Central memory CD8-positive, alpha-beta T cell (primary cell): Measurements from ENCODE around the gene UBB.
A peak's percentile ranks its signal among the peaks of the same experiment; 100 is the strongest.

ENCODE experiments used
- ATAC-seq: fragments of 150-1000 bp; cut with Tn5 transposase; replicated peaks from 2 replicates; pipeline ENCODE4 v1.10.0; 2022; ENCODE audit warnings: mild to moderate bottlenecking, moderate FRiP score, moderate number of reproducible peaks; ENCODE audit not compliant: poor library complexity, severe bottlenecking; ENCODE audit errors: extremely low read depth
- DNase-seq, 2 donors: peaks; one replicate each; pipeline ENCODE4 v3.0.0; 2021; ENCODE audit warnings: low spot score in 2 of 2
- H3K27ac Mint-ChIP-seq: one replicate; pipeline ENCODE4 v1.8.0; 2022; ENCODE audit warnings: low read depth, mild to moderate bottlenecking, moderate library complexity, mixed read lengths
- H3K27me3 Mint-ChIP-seq: one replicate; pipeline ENCODE4 v1.8.0; 2022; ENCODE audit warnings: mixed read lengths
- H3K36me3 Mint-ChIP-seq: one replicate; pipeline ENCODE4 v1.8.0; 2022; ENCODE audit warnings: mild to moderate bottlenecking, moderate library complexity, mixed read lengths; ENCODE audit not compliant: insufficient read depth
- H3K4me1 Mint-ChIP-seq: one replicate; pipeline ENCODE4 v1.8.0; 2022; ENCODE audit warnings: mixed read lengths
- H3K4me3 Mint-ChIP-seq: one replicate; pipeline ENCODE4 v1.8.0; 2022; ENCODE audit warnings: mild to moderate bottlenecking, moderate library complexity, mixed read lengths
- H3K9me3 Mint-ChIP-seq: one replicate; pipeline ENCODE4 v1.8.0; 2022; ENCODE audit warnings: mixed read lengths

The UBB gene

DNA sequence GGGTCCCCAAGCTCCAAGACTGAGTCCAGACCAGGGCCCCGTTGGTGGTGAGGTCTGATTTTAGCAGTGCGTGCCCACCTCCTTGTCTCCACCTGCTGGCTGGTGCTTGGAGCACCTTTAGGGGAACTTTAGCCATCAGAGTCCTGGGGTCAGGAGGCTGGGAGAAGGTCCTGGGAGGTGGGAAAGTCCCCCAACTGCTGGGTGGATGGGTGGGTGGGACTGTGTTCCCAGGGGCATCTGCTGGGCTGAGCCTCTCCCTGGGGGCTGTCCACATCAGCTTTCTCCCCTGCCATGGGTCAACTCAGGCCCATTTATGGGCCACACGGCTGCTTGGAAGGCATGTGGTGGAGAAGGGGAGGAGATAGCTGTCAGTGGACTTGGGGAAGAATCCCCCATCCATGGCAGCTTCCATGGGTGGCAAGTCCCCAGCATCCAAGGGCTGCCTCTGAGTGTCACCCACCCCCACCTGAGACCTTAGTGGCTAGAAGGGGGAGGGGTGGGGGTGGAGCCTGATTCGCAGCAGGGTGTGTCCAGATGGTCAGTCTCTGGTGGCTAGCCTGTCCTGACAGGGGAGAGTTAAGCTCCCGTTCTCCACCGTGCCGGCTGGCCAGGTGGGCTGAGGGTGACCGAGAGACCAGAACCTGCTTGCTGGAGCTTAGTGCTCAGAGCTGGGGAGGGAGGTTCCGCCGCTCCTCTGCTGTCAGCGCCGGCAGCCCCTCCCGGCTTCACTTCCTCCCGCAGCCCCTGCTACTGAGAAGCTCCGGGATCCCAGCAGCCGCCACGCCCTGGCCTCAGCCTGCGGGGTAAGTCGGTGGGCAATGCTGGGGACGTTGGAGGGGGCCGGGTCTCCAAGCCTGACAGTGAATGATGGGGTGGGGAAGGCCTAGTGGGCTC, 34.4 kb downstream of the UBB start, which contains the start of gene TRPV2:
TSS of gene TRPV2 (plus strand) at position 541 of the 894 bp plus-strand sequence. CDS start 2,098 bp downstream, outside the sequence.
- DNase-seq (peak in 1 of 2 donors; percentile 30), ATAC-seq (peak; percentile 52)
- Mint-ChIP-seq H3K4me3 (peak within 1 kb of the TSS; percentile 96), H3K27ac (peak within 1 kb of the TSS; percentile 97), H3K9me3 (no peaks in the 10 kb centered on the region), H3K36me3 (peaks cover 39% of the 10 kb centered on the region), H3K4me1 (peaks cover 51% of the 10 kb centered on the region), H3K27me3 (no peaks in the 10 kb centered on the region)

DNA sequence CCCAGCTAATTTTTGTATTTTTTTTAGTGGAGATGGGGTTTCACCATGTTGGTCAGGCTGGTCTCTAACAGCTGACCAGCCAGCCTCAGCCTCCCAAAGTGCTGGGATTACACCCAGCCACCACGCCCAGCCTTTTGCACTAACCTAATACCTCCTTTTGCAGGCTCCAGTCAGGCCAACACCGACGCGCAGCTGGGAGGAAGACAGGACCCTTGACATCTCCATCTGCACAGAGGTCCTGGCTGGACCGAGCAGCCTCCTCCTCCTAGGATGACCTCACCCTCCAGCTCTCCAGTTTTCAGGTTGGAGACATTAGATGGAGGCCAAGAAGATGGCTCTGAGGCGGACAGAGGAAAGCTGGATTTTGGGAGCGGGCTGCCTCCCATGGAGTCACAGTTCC, 36.5 kb downstream of the UBB start:
- H3K36me3 Mint-ChIP-seq: peaks cover 56% of the 10 kb centered on the region
- H3K27me3 Mint-ChIP-seq: no peaks in the 10 kb centered on the region
- H3K27ac Mint-ChIP-seq: peak overlapping the region; percentile 97
- peak overlapping the region; percentile 96 for H3K4me3 Mint-ChIP-seq
- H3K9me3 Mint-ChIP-seq: no peaks in the 10 kb centered on the region
- ATAC-seq (no peak), DNase-seq (no peak)
- H3K4me1 Mint-ChIP-seq: peaks cover 59% of the 10 kb centered on the region

GRCh38 chr17:16417896-16418684, 37.2 kb downstream of the UBB start:
- DNase-seq (no peak), ATAC-seq (no peak)
- Mint-ChIP-seq H3K36me3 (peaks cover 59% of the 10 kb centered on the region), H3K27me3 (no peaks in the 10 kb centered on the region), H3K27ac (peak overlapping the region; percentile 80), H3K9me3 (no peaks in the 10 kb centered on the region), H3K4me1 (peaks cover 59% of the 10 kb centered on the region), H3K4me3 (peak overlapping the region; percentile 96)

GRCh38 chr17:16418685-16419068, 37.8 kb downstream of the UBB start:
- DNase-seq (no peak), ATAC-seq (no peak)
- Mint-ChIP-seq H3K27me3 (no peaks in the 10 kb centered on the region), H3K27ac (peak overlapping the region; percentile 80), H3K9me3 (no peaks in the 10 kb centered on the region), H3K36me3 (peaks cover 63% of the 10 kb centered on the region), H3K4me3 (peak overlapping the region; percentile 96), H3K4me1 (peaks cover 59% of the 10 kb centered on the region)

- peaks cover 55% of the 10 kb centered on the region for H3K4me1 Mint-ChIP-seq
- ATAC-seq (no peak), DNase-seq (no peak)
- peaks cover 68% of the 10 kb centered on the region for H3K36me3 Mint-ChIP-seq
- H3K9me3 Mint-ChIP-seq: no peaks in the 10 kb centered on the region
- H3K27me3 Mint-ChIP-seq: no peaks in the 10 kb centered on the region
- peak overlapping the region; percentile 96 for H3K4me3 Mint-ChIP-seq
- H3K27ac Mint-ChIP-seq: peak overlapping the region; percentile 80
These were observed 38.4 kb downstream of the UBB start for GRCh38 chr17:16419074-16419928.

DNA sequence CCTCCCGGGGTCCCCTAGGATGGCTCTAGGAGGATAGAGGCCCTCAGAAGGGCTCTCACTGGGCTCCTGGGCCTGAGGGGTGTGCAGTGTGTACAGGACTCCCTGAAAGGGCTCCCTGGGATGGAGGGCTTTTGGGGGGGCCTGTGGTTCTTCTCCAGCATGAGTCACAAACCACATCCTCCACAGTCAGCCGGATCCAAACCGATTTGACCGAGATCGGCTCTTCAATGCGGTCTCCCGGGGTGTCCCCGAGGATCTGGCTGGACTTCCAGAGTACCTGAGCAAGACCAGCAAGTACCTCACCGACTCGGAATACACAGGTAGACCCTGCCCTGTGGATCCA, 39.0 kb downstream of the UBB start:
- H3K27ac Mint-ChIP-seq: peak overlapping the region; percentile 89
- no peaks in the 10 kb centered on the region for H3K9me3 Mint-ChIP-seq
- ATAC-seq (no peak), DNase-seq (no peak)
- H3K4me3 Mint-ChIP-seq: peak overlapping the region; percentile 96
- H3K27me3 Mint-ChIP-seq: no peaks in the 10 kb centered on the region
- H3K36me3 Mint-ChIP-seq: peaks cover 71% of the 10 kb centered on the region
- H3K4me1 Mint-ChIP-seq: peaks cover 49% of the 10 kb centered on the region

GRCh38 chr17:16422416-16422815, 41.5 kb downstream of the UBB start:
- no peaks in the 10 kb centered on the region for H3K9me3 Mint-ChIP-seq
- ATAC-seq (no peak), DNase-seq (no peak)
- no peaks in the 10 kb centered on the region for H3K27me3 Mint-ChIP-seq
- peaks cover 67% of the 10 kb centered on the region for H3K36me3 Mint-ChIP-seq
- H3K4me3 Mint-ChIP-seq: no peak overlapping the region
- H3K4me1 Mint-ChIP-seq: peaks cover 37% of the 10 kb centered on the region
- no peak overlapping the region for H3K27ac Mint-ChIP-seq

GRCh38 chr17:16423226-16423872, 42.5 kb downstream of the UBB start:
- no peaks in the 10 kb centered on the region for H3K27me3 Mint-ChIP-seq
- no peak overlapping the region for H3K27ac Mint-ChIP-seq
- peaks cover 60% of the 10 kb centered on the region for H3K36me3 Mint-ChIP-seq
- peaks cover 31% of the 10 kb centered on the region for H3K4me1 Mint-ChIP-seq
- no peaks in the 10 kb centered on the region for H3K9me3 Mint-ChIP-seq
- DNase-seq: no peak
- H3K4me3 Mint-ChIP-seq: no peak overlapping the region
- ATAC-seq: no peak

DNA sequence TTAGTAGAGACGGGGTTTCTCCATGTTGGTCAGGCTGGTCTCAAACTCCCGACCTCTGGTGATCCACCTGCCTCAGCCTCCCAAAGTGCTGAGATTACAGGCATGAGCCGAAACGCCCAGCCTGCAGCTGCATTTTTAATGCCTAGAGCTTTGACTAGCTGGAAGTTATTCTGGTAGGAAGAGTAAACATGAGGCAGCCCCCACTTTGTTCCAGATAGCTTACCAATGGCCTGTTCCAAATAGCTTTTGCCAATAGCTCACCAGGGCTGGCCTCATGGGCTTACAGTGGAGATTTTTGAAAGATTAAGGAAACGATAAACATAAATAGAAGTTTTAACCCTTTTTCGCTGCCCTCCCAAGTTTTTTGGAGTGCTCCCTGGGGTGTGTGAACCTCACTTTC, 44.3 kb downstream of the UBB start:
- Mint-ChIP-seq H3K4me1 (peaks cover 17% of the 10 kb centered on the region), H3K4me3 (no peak overlapping the region), H3K27me3 (no peaks in the 10 kb centered on the region), H3K27ac (no peak overlapping the region), H3K36me3 (peaks cover 56% of the 10 kb centered on the region), H3K9me3 (no peaks in the 10 kb centered on the region)
- DNase-seq: no peak
- ATAC-seq: no peak

GRCh38 chr17:16425698-16426659, 45.1 kb downstream of the UBB start:
- Mint-ChIP-seq H3K27me3 (no peaks in the 10 kb centered on the region), H3K9me3 (no peaks in the 10 kb centered on the region), H3K4me3 (no peak overlapping the region), H3K27ac (no peak overlapping the region), H3K4me1 (peaks cover 12% of the 10 kb centered on the region), H3K36me3 (peaks cover 57% of the 10 kb centered on the region)
- ATAC-seq (no peak), DNase-seq (no peak)

DNA sequence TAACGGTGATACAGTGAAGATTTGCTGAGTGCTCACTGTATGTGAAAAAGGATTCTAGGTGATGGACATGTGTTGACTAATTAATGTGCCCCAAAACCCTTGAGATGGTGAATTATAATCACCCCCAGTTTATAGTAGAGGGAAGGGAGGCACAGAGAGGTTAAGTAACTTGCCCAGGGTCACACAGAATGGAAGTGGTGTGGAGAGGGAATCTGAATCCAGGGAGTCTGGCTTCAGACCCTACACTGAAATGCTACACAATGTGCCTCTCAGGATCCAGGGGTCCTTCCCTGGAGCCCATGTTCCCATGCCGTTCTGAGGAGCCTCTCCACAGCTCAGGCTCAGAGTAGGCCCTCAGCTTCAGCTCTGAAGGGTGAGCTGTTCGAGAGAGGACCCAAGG, 46.1 kb downstream of the UBB start:
- ATAC-seq (no peak), DNase-seq (no peak)
- Mint-ChIP-seq H3K27me3 (no peaks in the 10 kb centered on the region), H3K4me1 (peaks cover 10% of the 10 kb centered on the region), H3K9me3 (no peaks in the 10 kb centered on the region), H3K4me3 (no peak overlapping the region), H3K27ac (no peak overlapping the region), H3K36me3 (peaks cover 51% of the 10 kb centered on the region)
